Activated T-helper 2 cell treated with anti-CD3 and anti-CD28 coated beads, Interferon-gamma antibody, Interleukin-2, Interleukin-4, amounts not matched to agents 10 μg/mL and 5 μg/mL and 100 μg/mL, durations not matched to agents 14 hours and 24 hours and 36 hours (primary cell): Measurements from ENCODE around the gene MPP2. TPM values are rescaled to one million over a fixed set of nuclear protein-coding genes. Genes with fewer than 3 reads are reported as not detected.

Source experiments
- total RNA-seq: library from RNA; stranded (reverse); gene quantifications from 2 replicates; pipeline ENCODE4 v1.2.3, GENCODE V29; 2022

The MPP2 gene
- total RNA-seq, 1 donor from 2014 or later = 1.2 TPM

Other genes with a start within 250 kb of the MPP2 start
- 1.4 and 1.8 TPM in 2 replicates for gene MEOX1, start 245.6 kb downstream of the MPP2 start, total RNA-seq
- gene SOST, start 148.7 kb downstream of the MPP2 start, total RNA-seq = not detected in 2 replicates
- gene DUSP3, start 128.6 kb downstream of the MPP2 start, total RNA-seq = 12.6 and 14.8 TPM in 2 replicates
- not detected in 2 replicates for gene CFAP97D1, start 127.1 kb downstream of the MPP2 start, total RNA-seq
- 0.14 and 0.21 TPM in 2 replicates for gene MPP3, start 74.4 kb downstream of the MPP2 start, total RNA-seq
- gene CD300LG, start 60.4 kb downstream of the MPP2 start, total RNA-seq = not detected in 2 replicates
- gene PPY, start 34.9 kb upstream of the MPP2 start, total RNA-seq = not detected in 2 replicates
- 0.18 TPM in 1 of 2 replicates, not detected in the other for gene PYY, start 46.4 kb upstream of the MPP2 start, total RNA-seq
- gene NAGS, start 97.1 kb upstream of the MPP2 start, total RNA-seq = 0.28 and 0.82 TPM in 2 replicates
- gene TMEM101, start 107.4 kb upstream of the MPP2 start, total RNA-seq = 29.5 and 29.9 TPM in 2 replicates
- 81.4 and 88.4 TPM in 2 replicates for gene LSM12, start 159.1 kb upstream of the MPP2 start, total RNA-seq
- 36.3 and 39.2 TPM in 2 replicates for gene G6PC3, start 163.2 kb upstream of the MPP2 start, total RNA-seq
- gene HDAC5, start 216.1 kb upstream of the MPP2 start, total RNA-seq = 18.7 and 19.9 TPM in 2 replicates
- 20.7 and 24.1 TPM in 2 replicates for gene HROB, start 234.4 kb upstream of the MPP2 start, total RNA-seq